Upper lobe of right lung (tissue), 1 donor: Measurements from ENCODE around the gene PROS1. TPM values are rescaled to one million over a fixed set of nuclear protein-coding genes. Genes with fewer than 3 reads are reported as not detected.

Source experiments
- ATAC-seq: fragments of 200-7000 bp; cut with Tn5 transposase; one replicate; pipeline ENCODE4 v1.9.1; 2020; ENCODE audit warnings: mild to moderate bottlenecking, moderate library complexity
- DNase-seq: peaks from one replicate; pipeline ENCODE4 v3.0.0-alpha.2; 2020
- H3K27ac ChIP-seq: fragments of 200-600 bp; one replicate; pipeline ENCODE4 v1.8.0; 2022
- H3K27me3 ChIP-seq: fragments of 200-600 bp; one replicate; pipeline ENCODE4 v1.8.0; 2022; ENCODE audit warnings: mild to moderate bottlenecking
- H3K36me3 ChIP-seq: fragments of 200-600 bp; one replicate; pipeline ENCODE4 v1.8.0; 2022
- H3K4me1 ChIP-seq: fragments of 200-600 bp; one replicate; pipeline ENCODE4 v1.8.0; 2022
- H3K4me3 ChIP-seq: fragments of 200-600 bp; one replicate; pipeline ENCODE4 v1.8.0; 2022; ENCODE audit warnings: mild to moderate bottlenecking
- H3K9me3 ChIP-seq: fragments of 200-600 bp; one replicate; pipeline ENCODE4 v1.8.0; 2022
- intact Hi-C: fragments of 100-400 bp; cut with DNase I; formaldehyde crosslinking; loops from one replicate; pipeline ENCODE4 v1.11.0; 2022
- total RNA-seq: library from RNA; stranded (reverse); fragmentation: NEBNext Ultra II Directional; extraction: Animal tissue kit (Norgen Biotek cat#: 25700); gene quantifications from one replicate; pipeline ENCODE4 v1.2.1, GENCODE V29; 2021
- TF ChIP-seq, protein P1 (sequence below): fragments of 200-600 bp; IDR thresholded peaks from one replicate; pipeline ENCODE4 v1.8.0; 2022; ENCODE audit warnings: antibody characterized with exemption
- donor health status: DM: no; HTN: yes; CAD: no; lungs with severe emphysema.

The PROS1 gene
- total RNA-seq, 1 donor from 2014 or later, result 70.5 TPM

DNA sequence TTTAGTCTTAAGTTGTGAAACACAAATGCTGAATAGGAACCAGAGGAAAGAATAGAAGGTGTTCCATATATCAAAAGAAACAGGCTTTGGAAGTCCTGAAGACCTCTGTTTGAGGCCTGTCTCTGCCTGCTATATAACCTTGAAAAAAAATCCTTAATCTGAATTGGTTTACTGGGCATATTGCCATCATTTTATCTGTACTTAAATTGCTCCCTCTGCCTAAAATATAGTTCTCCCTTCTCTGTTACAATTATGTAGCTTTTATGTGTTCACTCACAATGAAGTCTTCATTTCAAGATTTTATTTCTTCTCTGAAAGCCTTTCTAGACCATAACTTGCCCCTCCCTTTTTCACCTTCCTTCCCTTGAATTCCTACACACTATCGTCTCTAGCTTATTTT lies 27.5 kb upstream of the PROS1 start:
- intact Hi-C loops, result loop anchor here (10.0 kb wide), 1 partner anchor 64 kb away; the partner anchor contains the start of genes DHFR2 and NSUN3
- Histone ChIP-seq H3K36me3 (no peaks in the 10 kb centered on the region), H3K4me1 (peaks cover 15% of the 10 kb centered on the region), H3K27ac (peak overlapping the region; percentile 71), H3K27me3 (no peaks in the 10 kb centered on the region), H3K9me3 (no peaks in the 10 kb centered on the region), H3K4me3 (no peak overlapping the region)
- TF ChIP-seq, protein P1, sequence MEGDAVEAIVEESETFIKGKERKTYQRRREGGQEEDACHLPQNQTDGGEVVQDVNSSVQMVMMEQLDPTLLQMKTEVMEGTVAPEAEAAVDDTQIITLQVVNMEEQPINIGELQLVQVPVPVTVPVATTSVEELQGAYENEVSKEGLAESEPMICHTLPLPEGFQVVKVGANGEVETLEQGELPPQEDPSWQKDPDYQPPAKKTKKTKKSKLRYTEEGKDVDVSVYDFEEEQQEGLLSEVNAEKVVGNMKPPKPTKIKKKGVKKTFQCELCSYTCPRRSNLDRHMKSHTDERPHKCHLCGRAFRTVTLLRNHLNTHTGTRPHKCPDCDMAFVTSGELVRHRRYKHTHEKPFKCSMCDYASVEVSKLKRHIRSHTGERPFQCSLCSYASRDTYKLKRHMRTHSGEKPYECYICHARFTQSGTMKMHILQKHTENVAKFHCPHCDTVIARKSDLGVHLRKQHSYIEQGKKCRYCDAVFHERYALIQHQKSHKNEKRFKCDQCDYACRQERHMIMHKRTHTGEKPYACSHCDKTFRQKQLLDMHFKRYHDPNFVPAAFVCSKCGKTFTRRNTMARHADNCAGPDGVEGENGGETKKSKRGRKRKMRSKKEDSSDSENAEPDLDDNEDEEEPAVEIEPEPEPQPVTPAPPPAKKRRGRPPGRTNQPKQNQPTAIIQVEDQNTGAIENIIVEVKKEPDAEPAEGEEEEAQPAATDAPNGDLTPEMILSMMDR, result no peak
- DNase-seq (no peak), ATAC-seq (no peak)

DNA sequence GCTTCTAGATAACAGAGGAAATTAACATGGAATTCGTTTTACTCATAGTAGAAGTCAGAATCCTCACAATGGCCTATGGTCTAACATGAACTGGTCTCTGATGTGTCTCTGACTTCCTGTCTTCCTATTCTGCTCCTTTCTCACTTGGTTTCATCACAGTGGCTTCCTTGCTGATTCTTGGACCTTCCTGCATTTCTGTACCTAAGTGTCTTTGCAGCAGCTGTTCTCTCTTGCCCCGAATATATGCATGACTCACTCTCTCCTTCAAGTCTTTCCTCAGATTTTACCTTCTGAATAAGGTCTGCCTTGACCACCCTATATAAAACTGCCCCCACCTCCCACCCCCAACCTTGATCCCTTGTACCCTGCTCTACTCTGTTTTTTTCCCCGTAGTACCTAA lies 20.4 kb upstream of the PROS1 start:
- no peaks in the 10 kb centered on the region for H3K36me3 ChIP-seq
- H3K27me3 ChIP-seq, result no peaks in the 10 kb centered on the region

DNA sequence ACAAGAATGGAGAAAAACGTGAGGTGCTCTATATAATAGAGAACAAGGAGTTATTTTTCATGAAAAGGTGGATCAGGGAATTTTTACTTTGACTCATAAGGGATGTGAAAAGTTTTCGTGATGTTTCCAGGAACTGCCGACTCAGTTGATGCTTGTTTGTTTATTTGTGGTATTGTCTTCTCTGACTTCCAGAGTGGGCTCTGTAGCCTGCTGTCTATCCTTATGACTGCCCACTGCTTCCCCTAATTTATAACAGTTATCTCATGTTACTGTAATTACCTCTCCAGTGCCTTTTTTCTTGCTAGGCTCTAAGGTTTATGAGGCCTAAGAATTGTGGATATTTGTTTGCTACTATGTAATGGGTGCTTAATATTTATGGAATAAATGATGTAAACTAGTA lies 18.5 kb upstream of the PROS1 start:
- DNase-seq (no peak), ATAC-seq (no peak)
- Histone ChIP-seq H3K27ac (no peak overlapping the region), H3K4me1 (peaks cover 11% of the 10 kb centered on the region), H3K36me3 (no peaks in the 10 kb centered on the region), H3K9me3 (no peaks in the 10 kb centered on the region), H3K27me3 (no peaks in the 10 kb centered on the region), H3K4me3 (no peak overlapping the region)
- intact Hi-C loops, result no loop called here
- TF ChIP-seq, protein P1, result no peak

More for the DNA sequence above, 20.4 kb upstream of the PROS1 start:
- intact Hi-C loops, result no loop called here
- no peak for DNase-seq
- Histone ChIP-seq H3K4me1 (no peaks in the 10 kb centered on the region), H3K9me3 (no peaks in the 10 kb centered on the region), H3K27ac (no peak overlapping the region), H3K4me3 (no peak overlapping the region)
- no peak for ATAC-seq
- TF ChIP-seq, protein P1, result no peak

DNA sequence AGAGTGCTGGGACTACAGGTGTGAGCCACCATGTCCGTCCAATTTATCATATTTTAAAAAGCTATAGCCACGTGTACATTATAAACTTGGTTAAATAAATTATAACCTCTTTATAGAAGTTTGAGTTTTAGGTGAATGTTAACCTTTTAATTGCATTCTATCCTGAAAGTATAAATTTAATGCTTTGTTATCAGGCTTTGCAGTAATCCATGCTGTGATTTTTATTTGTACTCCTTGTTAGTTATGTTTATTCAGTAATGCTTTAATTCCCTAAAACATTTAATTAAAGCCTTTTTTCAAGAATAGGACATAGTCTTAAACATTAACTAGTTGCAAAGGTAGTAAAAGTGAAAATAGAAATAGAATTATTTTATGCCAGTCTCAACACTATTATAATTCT lies 17.9 kb upstream of the PROS1 start:
- H3K27ac ChIP-seq, result no peak overlapping the region
- ATAC-seq, result no peak

DNA sequence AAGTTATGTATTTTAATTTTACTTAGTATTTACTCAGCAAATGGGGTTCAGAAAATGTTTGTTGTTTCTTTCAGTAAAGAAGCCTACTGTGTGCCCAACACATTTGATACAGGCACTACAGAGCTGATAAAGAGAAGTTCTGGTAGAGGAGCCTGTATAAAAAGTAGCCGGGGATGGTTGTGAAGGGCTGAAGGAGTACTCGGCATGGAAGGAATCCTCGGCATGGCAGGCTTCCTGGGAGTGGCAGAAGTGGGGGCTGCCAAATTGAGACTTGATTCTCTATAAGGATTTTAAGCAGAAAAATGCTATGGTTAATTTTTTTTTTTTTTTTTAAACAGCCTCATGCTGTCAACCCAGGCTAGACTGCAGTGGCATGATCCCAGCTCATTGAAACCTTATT lies 15.5 kb upstream of the PROS1 start:
- Histone ChIP-seq H3K27me3 (no peaks in the 10 kb centered on the region), H3K27ac (no peak overlapping the region), H3K9me3 (no peaks in the 10 kb centered on the region), H3K4me1 (peaks cover 11% of the 10 kb centered on the region), H3K36me3 (no peaks in the 10 kb centered on the region), H3K4me3 (no peak overlapping the region)
- no peak for DNase-seq
- intact Hi-C loops, result no loop called here
- ATAC-seq, result peak; percentile 66
- TF ChIP-seq, protein P1, result no peak

More for the DNA sequence above, 17.9 kb upstream of the PROS1 start:
- TF ChIP-seq, protein P1, result no peak
- H3K4me3 ChIP-seq, result no peak overlapping the region
- no peak for DNase-seq
- H3K36me3 ChIP-seq, result no peaks in the 10 kb centered on the region
- intact Hi-C loops, result no loop called here
- H3K9me3 ChIP-seq, result no peaks in the 10 kb centered on the region
- H3K4me1 ChIP-seq, result peaks cover 11% of the 10 kb centered on the region
- no peaks in the 10 kb centered on the region for H3K27me3 ChIP-seq

DNA sequence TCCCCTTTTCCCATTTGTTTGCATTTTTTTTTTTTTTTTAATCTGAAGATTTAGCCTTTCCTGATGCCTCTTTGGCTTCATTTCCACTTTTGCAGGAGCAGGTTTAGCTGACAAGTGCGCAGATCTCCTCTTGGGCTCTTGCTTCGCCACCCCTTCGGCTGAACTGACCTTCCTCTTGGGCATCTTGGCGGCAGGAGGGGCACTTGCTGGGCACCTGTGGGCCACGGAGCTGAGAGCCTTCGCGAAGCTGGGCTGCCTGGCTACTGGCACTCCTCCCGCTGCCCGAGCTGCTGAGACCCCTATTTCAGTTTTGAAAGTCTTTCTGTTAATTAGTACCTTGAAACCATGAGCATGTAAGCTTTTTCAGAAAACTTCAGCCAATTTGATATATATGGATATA lies 15.1 kb upstream of the PROS1 start:
- H3K4me3 ChIP-seq, result peak overlapping the region; percentile 8
- no peaks in the 10 kb centered on the region for H3K9me3 ChIP-seq
- peaks cover 11% of the 10 kb centered on the region for H3K4me1 ChIP-seq
- no peak for DNase-seq
- H3K36me3 ChIP-seq, result no peaks in the 10 kb centered on the region
- TF ChIP-seq, protein P1, result no peak
- peak overlapping the region; percentile 5 for H3K27ac ChIP-seq
- intact Hi-C loops, result no loop called here
- no peaks in the 10 kb centered on the region for H3K27me3 ChIP-seq
- peak; percentile 43 for ATAC-seq
